Thyroid gland (tissue), 4 donors: ENCODE results near the gene GPR157. TPM values are rescaled to one million over a fixed set of nuclear protein-coding genes. Genes with fewer than 3 reads are reported as not detected.
"Not testable (repeated sequence)": the region's sequence is repeated elsewhere in the genome, so short reads cannot be mapped to it uniquely, and the experiment has no call there.

ENCODE experiments used
- DNase-seq, 2 donors: peaks; one replicate each; pipeline ENCODE4 v3.0.0-alpha.2; 2019
- H3K27ac ChIP-seq, 3 donors: fragments of 200-600 bp; sonication (generic); 1 replicate in 2 of 3; 2 replicates in 1 of 3; pipeline ENCODE4 v1.5.1; 2016 to 2019; ENCODE audit warnings: mild to moderate bottlenecking in 1 of 3, moderate library complexity in 1 of 3
- H3K27me3 ChIP-seq: fragments of 200-600 bp; sonication (generic); one replicate; pipeline ENCODE4 v1.5.1; 2019
- H3K36me3 ChIP-seq, 2 donors: fragments of 200-600 bp; sonication (generic); one replicate each; pipeline ENCODE4 v1.5.1; 2016 to 2019
- H3K4me1 ChIP-seq, 2 donors: fragments of 200-600 bp; sonication (generic); one replicate each; pipeline ENCODE4 v1.5.1; 2017 to 2019
- H3K4me3 ChIP-seq, 3 donors: fragments of 200-600 bp; sonication (generic); replicated peaks in 1 of 3; 1 replicate in 2 of 3; 2 replicates in 1 of 3; pipeline ENCODE4 v1.5.1; 2016; ENCODE audit warnings: mild to moderate bottlenecking in 1 of 3
- H3K9me3 ChIP-seq: fragments of 200-600 bp; sonication (generic); one replicate; pipeline ENCODE4 v1.5.1; 2017
- CTCF ChIP-seq, 6 experiments: fragments of 200-600 bp in 3 of 6; fragments of 450-650 bp in 3 of 6; sonication (generic) in 3 of 6; IDR thresholded peaks; one replicate each; pipeline ENCODE4 v1.5.1; 2016 to 2019; ENCODE audit warnings: antibody characterized with exemption in 6 of 6, mild to moderate bottlenecking in 2 of 6, inconsistent platforms in 1 of 6, moderate library complexity in 1 of 6
- POLR2A ChIP-seq, 2 donors: fragments of 450-650 bp; IDR thresholded peaks; one replicate each; pipeline ENCODE4 v1.6.1; 2017; ENCODE audit warnings: antibody characterized with exemption in 2 of 2, mild to moderate bottlenecking in 2 of 2, moderate library complexity in 1 of 2
- WGBS, 2 donors: methylation state at CpG; one replicate each; pipeline ENCODE4 v1.1.5; 2017; 5-methylcytosine and 5-hydroxymethylcytosine counted together
- intact Hi-C: fragments of 100-400 bp; cut with DNase I; formaldehyde crosslinking; loops from one replicate; pipeline ENCODE4 v1.15.1; 2023
- total RNA-seq, 4 donors: library from RNA; depleted of rRNA; stranded (reverse); fragments of >200 nt; gene quantifications; one replicate each; pipeline ENCODE4 v1.2.3, GENCODE V29; 2016

GPR157 gene
- total RNA-seq, 4 donors from 2014 or later: 5.6 to 10.4 (median 7.3) TPM

GRCh38 chr1:9101510-9102146 is 27.3 kb downstream of the GPR157 start:
- no peak for DNase-seq
- no peak overlapping the region for H3K27ac ChIP-seq
- TF ChIP-seq POLR2A (IDR thresholded peaks at IDR 0.05) (no peak), CTCF (IDR thresholded peaks at IDR 0.05) (peak in 1 of 6 experiments; percentile 40)
- peaks cover 15 to 16% of the 10 kb centered on the region in 2 donors for H3K36me3 ChIP-seq
- H3K4me1 ChIP-seq: no peaks in the 10 kb centered on the region
- 56 to 67% methylated on average over 4 of the region's 4 CpGs for WGBS, 2 donors
- intact Hi-C loops: no loop called here
- H3K9me3 ChIP-seq: no peaks in the 10 kb centered on the region
- no peaks in the 10 kb centered on the region for H3K27me3 ChIP-seq
- no peak overlapping the region for H3K4me3 ChIP-seq

GRCh38 chr1:9100471-9101043 is 28.3 kb downstream of the GPR157 start:
- no peak for DNase-seq
- Histone ChIP-seq H3K4me1 (no peaks in the 10 kb centered on the region), H3K36me3 (peaks cover 13 to 15% of the 10 kb centered on the region in 2 donors), H3K4me3 (no peak overlapping the region), H3K27ac (no peak overlapping the region), H3K27me3 (no peaks in the 10 kb centered on the region), H3K9me3 (no peaks in the 10 kb centered on the region)
- whole genome bisulfite sequencing, 2 donors: 92 to 94% methylated on average over 8 of the region's 8 CpGs
- intact Hi-C loops: no loop called here
- TF ChIP-seq CTCF (IDR thresholded peaks at IDR 0.05) (no peak), POLR2A (IDR thresholded peaks at IDR 0.05) (no peak)

- TF ChIP-seq CTCF (IDR thresholded peaks at IDR 0.05): no peak
- TF ChIP-seq POLR2A (IDR thresholded peaks at IDR 0.05): no peak
- Histone ChIP-seq H3K27ac (no peak overlapping the region), H3K4me1 (no peaks in the 10 kb centered on the region), H3K27me3 (no peaks in the 10 kb centered on the region), H3K36me3 (peaks cover 13 to 15% of the 10 kb centered on the region in 2 donors), H3K9me3 (no peaks in the 10 kb centered on the region), H3K4me3 (no peak overlapping the region)
- 86 to 87% methylated on average over 3 to 5 of the region's 7 CpGs for WGBS, 2 donors
- intact Hi-C loops: no loop called here
- no peak for DNase-seq
Observed at GRCh38 chr1:9099555-9099954, 29.3 kb downstream of the GPR157 start.

- no peaks in the 10 kb centered on the region for H3K4me1 ChIP-seq
- WGBS, 2 donors: 85 to 86% methylated on average over 12 to 13 of the region's 13 CpGs
- no peak overlapping the region for H3K27ac ChIP-seq
- intact Hi-C loops: no loop called here
- H3K27me3 ChIP-seq: no peaks in the 10 kb centered on the region
- no peak for DNase-seq
- H3K9me3 ChIP-seq: no peaks in the 10 kb centered on the region
- TF ChIP-seq POLR2A (IDR thresholded peaks at IDR 0.05) (no peak), CTCF (IDR thresholded peaks at IDR 0.05) (no peak)
- H3K4me3 ChIP-seq: no peak overlapping the region
- peaks cover under 1 to 5% of the 10 kb centered on the region in 2 donors for H3K36me3 ChIP-seq
Observed at GRCh38 chr1:9097947-9098705, 30.8 kb downstream of the GPR157 start.

DNA sequence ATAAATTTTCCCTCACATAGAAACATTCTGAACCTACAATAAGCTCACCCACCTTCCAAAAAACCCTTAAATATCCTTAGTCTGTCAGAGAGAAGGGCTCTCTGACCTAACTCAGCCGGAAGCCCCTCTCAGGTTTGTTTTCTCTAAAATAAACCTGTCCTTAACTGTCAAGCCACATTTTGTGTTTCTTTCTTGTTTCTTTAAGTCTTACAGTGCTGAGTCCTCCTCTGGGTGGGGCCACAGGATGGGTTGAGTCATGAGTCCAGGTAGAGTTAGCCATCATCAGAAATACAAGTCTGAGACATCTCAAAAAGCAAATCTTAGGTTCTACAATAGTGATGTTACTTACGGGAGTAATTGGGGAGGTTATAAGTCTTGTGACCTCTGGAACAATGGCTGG is 33.1 kb downstream of the GPR157 start:
- intact Hi-C loops: no loop called here
- H3K27me3 ChIP-seq: no peaks in the 10 kb centered on the region
- TF ChIP-seq CTCF (IDR thresholded peaks at IDR 0.05) (no peak), POLR2A (IDR thresholded peaks at IDR 0.05) (no peak)
- H3K4me1 ChIP-seq: no peaks in the 10 kb centered on the region
- no peak overlapping the region for H3K4me3 ChIP-seq
- DNase-seq: no peak
- H3K36me3 ChIP-seq: no peaks in the 10 kb centered on the region
- WGBS, 2 donors: 96 to 98% methylated on average over 2 of the region's 2 CpGs
- H3K27ac ChIP-seq: no peak overlapping the region
- no peaks in the 10 kb centered on the region for H3K9me3 ChIP-seq

DNA sequence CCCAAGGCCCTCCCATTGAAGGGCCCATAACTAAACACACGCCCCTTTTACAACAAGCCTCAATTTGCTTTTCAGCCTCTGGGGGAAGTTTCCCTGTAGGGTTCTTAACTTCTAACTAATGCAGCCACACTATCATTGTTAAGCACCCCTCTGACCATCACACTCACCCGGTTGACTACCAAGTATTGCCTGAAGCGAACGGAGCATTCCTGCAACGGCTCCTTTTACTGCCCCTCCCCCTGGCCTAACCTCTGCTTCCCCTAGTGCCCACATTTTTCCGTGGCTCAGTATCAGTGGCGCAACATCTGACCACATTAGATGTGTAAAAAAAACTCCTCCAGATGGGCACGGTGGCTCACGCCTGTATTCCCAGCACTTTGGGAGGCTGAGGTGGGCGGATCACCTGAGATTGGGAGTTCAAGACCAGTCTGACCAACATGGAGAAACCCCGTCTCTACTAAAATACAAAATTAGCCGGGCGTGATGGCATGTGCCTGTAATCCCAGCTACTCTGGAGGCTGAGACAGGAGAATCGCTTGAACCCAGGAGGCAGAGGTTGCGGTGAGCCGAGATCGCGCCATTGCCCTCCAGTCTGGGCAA is 34.8 kb downstream of the GPR157 start:
- H3K4me1 ChIP-seq, H3K9me3 ChIP-seq, intact Hi-C loops, DNase-seq, H3K4me3 ChIP-seq, H3K36me3 ChIP-seq, H3K27me3 ChIP-seq, H3K27ac ChIP-seq: not testable (repeated sequence)
- whole genome bisulfite sequencing, 2 donors: 84 to 91% methylated on average over 18 of the region's 18 CpGs
